ENCODE measurements around the gene CCL2. TPM values are rescaled to one million over a fixed set of nuclear protein-coding genes. Genes with fewer than 3 reads are reported as not detected.

CCL2 gene
- total RNA-seq, 2 experiments from 2014 or later = not detected

DNA sequence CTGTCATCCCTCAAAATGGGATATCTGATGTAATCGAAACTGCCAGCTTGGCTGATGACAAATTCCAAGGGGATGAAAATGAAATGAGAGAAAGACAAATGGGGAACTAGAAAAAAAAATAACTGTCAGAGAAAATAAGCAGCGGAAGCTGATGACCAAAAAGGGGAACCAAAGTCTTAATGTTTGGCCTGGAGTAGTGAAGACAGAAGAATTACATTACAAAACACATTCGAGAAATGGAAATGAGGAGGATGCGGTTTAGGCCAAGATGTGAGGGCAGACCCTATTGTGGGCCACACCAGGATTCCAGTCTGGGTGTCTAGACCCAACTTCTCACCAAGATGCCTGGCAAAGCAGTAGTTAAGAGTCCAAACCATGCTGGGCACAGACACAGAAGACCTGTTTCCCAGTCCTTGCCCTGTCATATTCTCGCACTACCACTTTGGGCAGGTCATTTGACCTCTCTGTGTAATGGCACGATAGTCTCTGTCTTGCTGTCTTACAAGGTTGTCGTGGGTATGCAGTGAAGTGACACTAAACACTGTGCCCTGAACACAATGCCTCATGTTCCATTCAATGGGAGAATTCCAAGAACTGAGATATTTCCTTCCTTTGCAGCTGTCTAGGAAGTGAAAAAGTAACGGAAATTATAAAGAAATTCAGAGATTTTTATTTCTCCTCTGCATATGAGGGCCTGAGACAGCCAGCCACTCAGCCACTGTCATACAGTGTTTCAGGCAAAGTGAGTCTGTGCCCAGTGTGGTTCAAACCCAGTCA is 12.3 kb upstream of the CCL2 start:
- H3K36me3 Mint-ChIP-seq (ENCODE audit: low read depth) = no peaks in the 10 kb centered on the region
- CTCF ChIA-PET = interaction anchor here (0.6 kb wide), 1 partner anchor 71 kb away, joined by 5 read pairs; no protein-coding TSS in a partner anchor

GRCh38 chr17:34243364-34244320 is 11.4 kb upstream of the CCL2 start:
- ATAC-seq = no peak
- no peak overlapping the region for H3K27ac Mint-ChIP-seq
- CTCF ChIA-PET = no interaction called here
- POLR2A ChIA-PET = no interaction called here
- H3K4me3 Mint-ChIP-seq = no peak overlapping the region
- H3K9me3 Mint-ChIP-seq (ENCODE audit: low read depth) = no peaks in the 10 kb centered on the region
- H3K27me3 Mint-ChIP-seq = peaks cover 6% of the 10 kb centered on the region
- intact Hi-C loops (cut with DNase I, micrococcal nuclease) = no loop called here
- DNase-seq = no peak
- no peaks in the 10 kb centered on the region for H3K4me1 Mint-ChIP-seq
- no peaks in the 10 kb centered on the region for H3K36me3 Mint-ChIP-seq (ENCODE audit: low read depth)

More for the DNA sequence above, 12.3 kb upstream of the CCL2 start:
- DNase-seq (no peak), ATAC-seq (no peak)
- intact Hi-C loops (cut with DNase I, micrococcal nuclease) = no loop called here
- POLR2A ChIA-PET = no interaction called here
- no peak overlapping the region for H3K4me3 Mint-ChIP-seq
- no peak overlapping the region for H3K27ac Mint-ChIP-seq
- H3K4me1 Mint-ChIP-seq = no peaks in the 10 kb centered on the region
- no peaks in the 10 kb centered on the region for H3K9me3 Mint-ChIP-seq (ENCODE audit: low read depth)
- H3K27me3 Mint-ChIP-seq = peaks cover 6% of the 10 kb centered on the region

DNA sequence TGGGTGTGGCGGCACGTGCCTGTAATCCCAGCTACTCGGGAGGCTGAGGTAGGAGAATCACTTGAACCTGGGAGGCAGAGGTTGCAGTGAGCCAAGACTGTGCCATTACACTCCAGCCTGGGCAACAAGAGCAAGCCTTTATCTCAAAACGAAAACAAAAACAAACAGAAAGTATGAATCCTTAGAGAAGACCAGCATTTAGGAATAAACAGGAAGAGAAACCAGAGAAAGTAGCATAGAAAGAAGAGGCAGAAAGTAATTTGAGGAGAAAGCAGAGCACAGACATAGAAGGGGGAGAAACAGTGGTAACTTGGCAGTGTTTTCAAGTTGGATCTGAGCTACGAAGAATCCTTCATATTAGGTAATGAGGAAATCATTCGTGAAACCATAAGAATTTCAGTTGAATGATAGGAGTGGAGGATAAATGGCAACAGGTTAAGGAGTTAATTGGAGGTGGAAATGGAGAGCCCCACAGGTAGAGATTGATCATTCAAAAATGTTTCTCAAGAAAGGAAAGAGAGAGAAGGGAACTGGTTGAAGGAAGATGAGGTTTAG is 9.7 kb upstream of the CCL2 start:
- Mint-ChIP-seq H3K27me3 (peaks cover 4% of the 10 kb centered on the region), H3K27ac (no peak overlapping the region), H3K36me3 (ENCODE audit: low read depth) (no peaks in the 10 kb centered on the region), H3K4me3 (no peak overlapping the region), H3K4me1 (no peaks in the 10 kb centered on the region), H3K9me3 (ENCODE audit: low read depth) (no peaks in the 10 kb centered on the region)
- ChIA-PET POLR2A (no interaction called here), CTCF (no interaction called here)
- intact Hi-C loops (cut with DNase I, micrococcal nuclease) = no loop called here
- no peak for DNase-seq
- no peak for ATAC-seq

DNA sequence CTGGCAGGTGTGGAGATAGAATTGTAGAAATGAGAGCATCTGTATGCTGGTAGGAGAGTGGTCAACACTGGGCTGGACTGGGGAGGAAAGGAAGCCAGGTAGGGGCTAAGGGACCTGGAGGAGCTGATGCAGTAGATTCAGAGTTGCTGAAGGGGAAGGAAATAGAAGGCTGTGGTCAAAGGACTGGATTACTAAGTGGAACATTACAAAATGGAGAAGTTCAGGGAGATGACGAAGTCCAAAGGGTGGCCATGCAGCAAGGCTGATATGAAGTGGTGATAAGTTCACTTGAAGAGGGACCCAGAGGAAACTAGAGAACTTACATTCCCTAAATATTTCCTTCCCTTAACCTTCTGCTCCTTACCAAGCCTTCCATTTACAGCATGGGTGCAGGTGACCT is 8.6 kb upstream of the CCL2 start:
- no peaks in the 10 kb centered on the region for H3K36me3 Mint-ChIP-seq (ENCODE audit: low read depth)
- POLR2A ChIA-PET = no interaction called here
- H3K9me3 Mint-ChIP-seq (ENCODE audit: low read depth) = no peaks in the 10 kb centered on the region
- H3K4me3 Mint-ChIP-seq = no peak overlapping the region
- no peak overlapping the region for H3K27ac Mint-ChIP-seq
- CTCF ChIA-PET = no interaction called here
- ATAC-seq (no peak), DNase-seq (no peak)
- H3K27me3 Mint-ChIP-seq = peaks cover 2% of the 10 kb centered on the region
- intact Hi-C loops (cut with DNase I, micrococcal nuclease) = no loop called here
- no peaks in the 10 kb centered on the region for H3K4me1 Mint-ChIP-seq

DNA sequence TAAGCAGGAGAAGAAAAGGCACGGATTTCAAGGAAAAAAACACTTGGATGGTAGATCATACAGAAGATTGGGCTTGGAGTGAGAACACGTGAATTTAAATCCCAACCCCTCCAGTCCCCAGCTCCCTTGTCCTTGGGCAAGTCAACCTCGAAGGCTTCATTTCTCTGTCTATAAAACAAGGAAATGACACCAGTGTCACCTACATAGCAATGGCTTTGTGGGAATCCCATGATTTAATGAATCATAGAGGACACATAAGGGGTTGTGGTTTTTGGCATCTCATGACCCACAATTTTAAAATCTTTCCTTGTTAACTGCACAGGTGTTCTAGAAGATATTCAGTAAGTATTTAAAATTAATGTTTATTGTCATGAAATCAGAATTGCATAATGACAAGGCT is 8.2 kb upstream of the CCL2 start:
- DNase-seq (no peak), ATAC-seq (no peak)
- Mint-ChIP-seq H3K27me3 (peaks cover 2% of the 10 kb centered on the region), H3K4me1 (no peaks in the 10 kb centered on the region), H3K36me3 (ENCODE audit: low read depth) (no peaks in the 10 kb centered on the region), H3K9me3 (ENCODE audit: low read depth) (no peaks in the 10 kb centered on the region), H3K27ac (no peak overlapping the region), H3K4me3 (no peak overlapping the region)
- POLR2A ChIA-PET = no interaction called here
- intact Hi-C loops (cut with DNase I, micrococcal nuclease) = no loop called here
- CTCF ChIA-PET = no interaction called here

DNA sequence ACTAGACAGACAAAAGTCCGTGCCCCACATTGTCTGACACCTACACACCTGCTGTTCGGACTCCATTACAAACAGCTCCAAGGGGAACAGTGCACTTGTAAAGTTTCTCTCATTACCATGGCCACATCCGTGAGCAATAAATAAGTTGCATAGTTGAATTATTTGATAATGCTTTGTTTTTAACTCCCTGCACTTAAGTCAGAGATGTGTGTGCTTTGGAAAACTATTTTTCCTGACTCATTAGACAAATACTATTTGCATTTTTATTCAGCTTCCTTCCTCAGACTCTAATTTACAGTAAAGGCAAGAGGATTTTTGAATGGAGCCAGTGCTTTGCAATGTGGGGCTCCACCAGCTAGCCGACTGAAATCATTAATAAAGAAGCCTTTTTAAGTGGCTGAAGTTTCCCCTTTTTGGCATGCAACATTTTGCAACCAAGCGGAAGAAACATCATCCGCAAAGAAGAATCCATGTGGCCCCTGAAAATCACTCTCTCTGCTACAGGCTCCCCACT is 6.5 kb upstream of the CCL2 start:
- CTCF ChIA-PET = interaction anchor here (0.7 to 0.8 kb wide), 2 partner anchors 44 to 155 kb away, joined by 3 to 4 read pairs; no protein-coding TSS in a partner anchor
- no peaks in the 10 kb centered on the region for H3K9me3 Mint-ChIP-seq (ENCODE audit: low read depth)
- intact Hi-C loops (cut with DNase I, micrococcal nuclease) = no loop called here
- ATAC-seq = no peak
- no peak overlapping the region for H3K27ac Mint-ChIP-seq
- POLR2A ChIA-PET = no interaction called here
- H3K36me3 Mint-ChIP-seq (ENCODE audit: low read depth) = no peaks in the 10 kb centered on the region
- no peak overlapping the region for H3K4me3 Mint-ChIP-seq
- H3K4me1 Mint-ChIP-seq = peaks cover 3% of the 10 kb centered on the region
- no peak for DNase-seq
- H3K27me3 Mint-ChIP-seq = peaks cover 5% of the 10 kb centered on the region

DNA sequence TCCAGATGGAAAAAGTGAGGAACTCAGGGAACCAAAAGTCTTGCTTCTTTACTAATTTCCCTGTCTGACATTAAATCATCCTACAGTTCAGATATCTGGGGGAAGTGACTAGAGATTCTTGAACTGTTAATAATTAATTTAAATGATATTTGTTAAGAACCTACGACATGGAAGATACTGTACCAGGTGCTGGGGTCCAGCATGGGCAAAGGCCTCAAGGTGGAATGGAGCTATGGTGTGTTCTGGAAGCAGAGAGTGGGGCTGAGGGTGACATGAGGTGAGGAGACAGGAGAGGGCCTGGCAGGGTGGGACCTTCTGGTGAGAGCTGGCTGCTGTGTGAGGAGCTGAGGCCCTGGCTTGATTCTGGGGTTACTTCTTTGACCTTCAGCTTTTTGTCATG is 6.0 kb upstream of the CCL2 start:
- DNase-seq = no peak
- Mint-ChIP-seq H3K9me3 (ENCODE audit: low read depth) (no peaks in the 10 kb centered on the region), H3K27me3 (peaks cover 5% of the 10 kb centered on the region), H3K36me3 (ENCODE audit: low read depth) (no peaks in the 10 kb centered on the region), H3K4me3 (no peak overlapping the region), H3K27ac (no peak overlapping the region), H3K4me1 (peaks cover 3% of the 10 kb centered on the region)
- no peak for ATAC-seq
- ChIA-PET CTCF (interaction anchor here (0.7 to 1.6 kb wide), 3 partner anchors 45 to 156 kb away, joined by 3 to 5 read pairs (median 4); no protein-coding TSS in a partner anchor), POLR2A (no interaction called here)
- intact Hi-C loops (cut with DNase I, micrococcal nuclease) = no loop called here

GRCh38 chr17:34249478-34249877 is 5.6 kb upstream of the CCL2 start:
- no peak for ATAC-seq
- Mint-ChIP-seq H3K27ac (no peak overlapping the region), H3K27me3 (peaks cover 8% of the 10 kb centered on the region), H3K36me3 (ENCODE audit: low read depth) (no peaks in the 10 kb centered on the region), H3K9me3 (ENCODE audit: low read depth) (no peaks in the 10 kb centered on the region), H3K4me1 (peaks cover 3% of the 10 kb centered on the region), H3K4me3 (no peak overlapping the region)
- intact Hi-C loops (cut with DNase I, micrococcal nuclease) = no loop called here
- DNase-seq = no peak
- CTCF ChIA-PET = interaction anchor here (0.7 to 1.6 kb wide), 3 partner anchors 45 to 156 kb away, joined by 3 to 5 read pairs (median 4); no protein-coding TSS in a partner anchor
- POLR2A ChIA-PET = interaction anchor here (0.5 kb wide), 1 partner anchor 62 kb away, joined by 3 read pairs; no protein-coding TSS in a partner anchor

DNA sequence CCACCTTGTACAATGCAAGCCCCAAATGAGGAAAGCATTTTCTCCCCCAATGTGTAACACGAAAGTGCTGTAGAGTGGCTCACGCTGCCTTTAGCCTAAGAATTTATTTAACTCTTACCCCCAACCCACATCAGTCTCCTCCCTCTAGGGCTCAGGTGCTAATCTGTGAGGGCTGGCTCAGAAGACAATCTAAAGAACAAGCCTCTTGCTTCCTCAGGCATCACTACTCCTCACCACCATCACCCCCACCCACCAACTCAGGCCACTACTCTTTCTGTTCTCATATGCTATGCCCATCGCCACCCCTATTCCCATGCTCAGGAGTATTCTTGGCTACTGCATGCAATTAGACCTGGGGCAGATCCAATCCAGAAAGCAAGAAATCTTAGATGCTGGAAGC is 3.9 kb upstream of the CCL2 start:
- no peak overlapping the region for H3K27ac Mint-ChIP-seq
- intact Hi-C loops (cut with DNase I, micrococcal nuclease) = no loop called here
- ChIA-PET CTCF (no interaction called here), POLR2A (no interaction called here)
- H3K4me3 Mint-ChIP-seq = no peak overlapping the region
- H3K36me3 Mint-ChIP-seq (ENCODE audit: low read depth) = no peaks in the 10 kb centered on the region
- no peaks in the 10 kb centered on the region for H3K9me3 Mint-ChIP-seq (ENCODE audit: low read depth)
- no peak for DNase-seq
- peaks cover 6% of the 10 kb centered on the region for H3K4me1 Mint-ChIP-seq
- H3K27me3 Mint-ChIP-seq = peaks cover 18% of the 10 kb centered on the region
- no peak for ATAC-seq

GRCh38 chr17:34252095-34252443 is 3.0 kb upstream of the CCL2 start:
- ChIA-PET CTCF (interaction anchor here (1.0 kb wide), 1 partner anchor 53 kb away, joined by 6 read pairs; no protein-coding TSS in a partner anchor), POLR2A (interaction anchor here (0.6 to 1.4 kb wide), 2 partner anchors 50 to 1838 kb away, joined by 3 read pairs; partner anchors contain the start of gene CCL3)
- DNase-seq = no peak
- Mint-ChIP-seq H3K27ac (no peak overlapping the region), H3K27me3 (peaks cover 21% of the 10 kb centered on the region), H3K4me3 (no peak overlapping the region), H3K9me3 (ENCODE audit: low read depth) (no peaks in the 10 kb centered on the region), H3K4me1 (peaks cover 6% of the 10 kb centered on the region), H3K36me3 (ENCODE audit: low read depth) (no peaks in the 10 kb centered on the region)
- intact Hi-C loops (cut with DNase I, micrococcal nuclease) = no loop called here
- no peak for ATAC-seq

DNA sequence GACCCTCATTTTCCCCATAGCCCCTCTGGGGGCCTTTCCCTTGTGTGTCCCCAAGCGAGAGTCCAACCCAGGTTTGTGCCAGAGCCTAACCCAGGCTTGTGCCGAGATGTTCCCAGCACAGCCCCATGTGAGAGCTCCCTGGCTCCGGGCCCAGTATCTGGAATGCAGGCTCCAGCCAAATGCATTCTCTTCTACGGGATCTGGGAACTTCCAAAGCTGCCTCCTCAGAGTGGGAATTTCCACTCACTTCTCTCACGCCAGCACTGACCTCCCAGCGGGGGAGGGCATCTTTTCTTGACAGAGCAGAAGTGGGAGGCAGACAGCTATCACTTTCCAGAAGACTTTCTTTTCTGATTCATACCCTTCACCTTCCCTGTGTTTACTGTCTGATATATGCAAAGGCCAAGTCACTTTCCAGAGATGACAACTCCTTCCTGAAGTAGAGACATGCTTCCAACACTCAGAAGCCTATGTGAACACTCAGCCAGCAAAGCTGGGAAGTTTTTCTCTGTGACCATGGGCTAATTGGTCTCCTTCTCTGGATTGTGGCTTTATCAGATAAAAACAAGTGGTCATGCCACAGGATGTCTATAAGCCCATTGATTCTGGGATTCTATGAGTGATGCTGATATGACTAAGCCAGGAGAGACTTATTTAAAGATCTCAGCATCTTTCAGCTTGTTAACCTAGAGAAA is 2.5 kb upstream of the CCL2 start:
- peak; percentile 55 for ATAC-seq
- intact Hi-C loops (cut with DNase I, micrococcal nuclease) = no loop called here

More for the DNA sequence above, 2.5 kb upstream of the CCL2 start:
- POLR2A ChIA-PET = interaction anchor here (0.6 to 1.4 kb wide), 2 partner anchors 51 to 1837 kb away, joined by 3 read pairs; partner anchors contain the start of gene CCL3
- H3K27ac Mint-ChIP-seq = no peak overlapping the region
- no peaks in the 10 kb centered on the region for H3K36me3 Mint-ChIP-seq (ENCODE audit: low read depth)
- DNase-seq = no peak
- no peaks in the 10 kb centered on the region for H3K9me3 Mint-ChIP-seq (ENCODE audit: low read depth)
- no peak overlapping the region for H3K4me3 Mint-ChIP-seq
- H3K27me3 Mint-ChIP-seq = peaks cover 25% of the 10 kb centered on the region
- CTCF ChIA-PET = interaction anchor here (0.6 to 1.0 kb wide), 2 partner anchors 54 to 109 kb away, joined by 5 to 6 read pairs; no protein-coding TSS in a partner anchor
- peaks cover 6% of the 10 kb centered on the region for H3K4me1 Mint-ChIP-seq
